ENCODE data around the gene WDR76.

WDR76 gene

GRCh38 chr15:43881245-43881644 is 54.4 kb downstream of the WDR76 start:
- no peak overlapping the region for H3K9ac ChIP-seq (ENCODE audit: low read depth, low read length)
- peaks cover 26% of the 10 kb centered on the region for H3K36me3 ChIP-seq (ENCODE audit: insufficient read depth, low read depth, low read length)
- no peak overlapping the region for H3K4me3 ChIP-seq (ENCODE audit: low read length)
- H3K27me3 ChIP-seq (ENCODE audit: insufficient read depth, low read length): no peaks in the 10 kb centered on the region
- no peaks in the 10 kb centered on the region for H3K9me3 ChIP-seq (ENCODE audit: insufficient read depth, low read depth, low read length)
- peaks cover 17% of the 10 kb centered on the region for H3K4me1 ChIP-seq (ENCODE audit: insufficient read depth, low read length)
- no peak overlapping the region for H3K27ac ChIP-seq (ENCODE audit: low read length)

- no peaks in the 10 kb centered on the region for H3K27me3 ChIP-seq (ENCODE audit: insufficient read depth, low read length)
- peaks cover 27% of the 10 kb centered on the region for H3K36me3 ChIP-seq (ENCODE audit: insufficient read depth, low read depth, low read length)
- H3K9ac ChIP-seq (ENCODE audit: low read depth, low read length): no peak overlapping the region
- no peaks in the 10 kb centered on the region for H3K9me3 ChIP-seq (ENCODE audit: insufficient read depth, low read depth, low read length)
- H3K4me3 ChIP-seq (ENCODE audit: low read length): no peak overlapping the region
- peaks cover 17% of the 10 kb centered on the region for H3K4me1 ChIP-seq (ENCODE audit: insufficient read depth, low read length)
- H3K27ac ChIP-seq (ENCODE audit: low read length): no peak overlapping the region
Observed at GRCh38 chr15:43881944-43882343, 55.1 kb downstream of the WDR76 start.

- Histone ChIP-seq H3K36me3 (ENCODE audit: insufficient read depth, low read depth, low read length) (peaks cover 14% of the 10 kb centered on the region), H3K4me1 (ENCODE audit: insufficient read depth, low read length) (peaks cover 17% of the 10 kb centered on the region), H3K9ac (ENCODE audit: low read depth, low read length) (no peak overlapping the region), H3K27ac (ENCODE audit: low read length) (no peak overlapping the region), H3K4me3 (ENCODE audit: low read length) (no peak overlapping the region), H3K9me3 (ENCODE audit: insufficient read depth, low read depth, low read length) (no peaks in the 10 kb centered on the region), H3K27me3 (ENCODE audit: insufficient read depth, low read length) (no peaks in the 10 kb centered on the region)
Observed at GRCh38 chr15:43883571-43883970, 56.8 kb downstream of the WDR76 start.

GRCh38 chr15:43886558-43886957 is 59.8 kb downstream of the WDR76 start:
- H3K4me3 ChIP-seq (ENCODE audit: low read length): no peak overlapping the region

GRCh38 chr15:43887901-43888300 is 61.1 kb downstream of the WDR76 start:
- H3K4me3 ChIP-seq (ENCODE audit: low read length): no peak overlapping the region
- H3K9ac ChIP-seq (ENCODE audit: low read depth, low read length): no peak overlapping the region
- no peaks in the 10 kb centered on the region for H3K9me3 ChIP-seq (ENCODE audit: insufficient read depth, low read depth, low read length)
- no peaks in the 10 kb centered on the region for H3K4me1 ChIP-seq (ENCODE audit: insufficient read depth, low read length)
- H3K27ac ChIP-seq (ENCODE audit: low read length): no peak overlapping the region
- H3K36me3 ChIP-seq (ENCODE audit: insufficient read depth, low read depth, low read length): peaks cover 9% of the 10 kb centered on the region
- no peaks in the 10 kb centered on the region for H3K27me3 ChIP-seq (ENCODE audit: insufficient read depth, low read length)

More at GRCh38 chr15:43886558-43886957, 59.8 kb downstream of the WDR76 start:
- no peaks in the 10 kb centered on the region for H3K9me3 ChIP-seq (ENCODE audit: insufficient read depth, low read depth, low read length)
- no peak overlapping the region for H3K27ac ChIP-seq (ENCODE audit: low read length)
- H3K4me1 ChIP-seq (ENCODE audit: insufficient read depth, low read length): peaks cover 3% of the 10 kb centered on the region
- no peak overlapping the region for H3K9ac ChIP-seq (ENCODE audit: low read depth, low read length)
- peaks cover 9% of the 10 kb centered on the region for H3K36me3 ChIP-seq (ENCODE audit: insufficient read depth, low read depth, low read length)
- H3K27me3 ChIP-seq (ENCODE audit: insufficient read depth, low read length): no peaks in the 10 kb centered on the region

- H3K9ac ChIP-seq (ENCODE audit: low read depth, low read length): no peak overlapping the region
- H3K27me3 ChIP-seq (ENCODE audit: insufficient read depth, low read length): no peaks in the 10 kb centered on the region
- H3K9me3 ChIP-seq (ENCODE audit: insufficient read depth, low read depth, low read length): no peaks in the 10 kb centered on the region
- no peak overlapping the region for H3K4me3 ChIP-seq (ENCODE audit: low read length)
- no peak overlapping the region for H3K27ac ChIP-seq (ENCODE audit: low read length)
- peaks cover 9% of the 10 kb centered on the region for H3K36me3 ChIP-seq (ENCODE audit: insufficient read depth, low read depth, low read length)
- no peaks in the 10 kb centered on the region for H3K4me1 ChIP-seq (ENCODE audit: insufficient read depth, low read length)
Observed at GRCh38 chr15:43889042-43889441, 62.2 kb downstream of the WDR76 start.

GRCh38 chr15:43893956-43894355 is 67.2 kb downstream of the WDR76 start:
- Histone ChIP-seq H3K9ac (ENCODE audit: low read depth, low read length) (no peak overlapping the region), H3K36me3 (ENCODE audit: insufficient read depth, low read depth, low read length) (0 out of 2 replicates have a peak, but pooled peaks cover 5% of the 10 kb centered on the region), H3K4me3 (ENCODE audit: low read length) (no peak overlapping the region), H3K4me1 (ENCODE audit: insufficient read depth, low read length) (no peaks in the 10 kb centered on the region), H3K27ac (ENCODE audit: low read length) (no peak overlapping the region), H3K27me3 (ENCODE audit: insufficient read depth, low read length) (no peaks in the 10 kb centered on the region), H3K9me3 (ENCODE audit: insufficient read depth, low read depth, low read length) (no peaks in the 10 kb centered on the region)

- H3K4me1 ChIP-seq (ENCODE audit: insufficient read depth, low read length): no peaks in the 10 kb centered on the region
- H3K9me3 ChIP-seq (ENCODE audit: insufficient read depth, low read depth, low read length): no peaks in the 10 kb centered on the region
- H3K9ac ChIP-seq (ENCODE audit: low read depth, low read length): no peak overlapping the region
- H3K4me3 ChIP-seq (ENCODE audit: low read length): no peak overlapping the region
- 0 out of 2 replicates have a peak, but pooled peaks cover 5% of the 10 kb centered on the region for H3K36me3 ChIP-seq (ENCODE audit: insufficient read depth, low read depth, low read length)
- H3K27ac ChIP-seq (ENCODE audit: low read length): no peak overlapping the region
- H3K27me3 ChIP-seq (ENCODE audit: insufficient read depth, low read length): no peaks in the 10 kb centered on the region
Observed at GRCh38 chr15:43895586-43895985, 68.8 kb downstream of the WDR76 start.

GRCh38 chr15:43896543-43896942 is 69.7 kb downstream of the WDR76 start:
- Histone ChIP-seq H3K27me3 (ENCODE audit: insufficient read depth, low read length) (no peaks in the 10 kb centered on the region), H3K9ac (ENCODE audit: low read depth, low read length) (no peak overlapping the region), H3K4me1 (ENCODE audit: insufficient read depth, low read length) (no peaks in the 10 kb centered on the region), H3K27ac (ENCODE audit: low read length) (no peak overlapping the region), H3K36me3 (ENCODE audit: insufficient read depth, low read depth, low read length) (0 out of 2 replicates have a peak, but pooled peaks cover 5% of the 10 kb centered on the region), H3K9me3 (ENCODE audit: insufficient read depth, low read depth, low read length) (no peaks in the 10 kb centered on the region), H3K4me3 (ENCODE audit: low read length) (no peak overlapping the region)

- Histone ChIP-seq H3K27me3 (ENCODE audit: insufficient read depth, low read length) (no peaks in the 10 kb centered on the region), H3K9me3 (ENCODE audit: insufficient read depth, low read depth, low read length) (no peaks in the 10 kb centered on the region), H3K4me1 (ENCODE audit: insufficient read depth, low read length) (peaks cover 4% of the 10 kb centered on the region; the same call in 1 of the 2 replicates), H3K27ac (ENCODE audit: low read length) (no peak overlapping the region), H3K36me3 (ENCODE audit: insufficient read depth, low read depth, low read length) (0 out of 2 replicates have a peak, but pooled peaks cover 5% of the 10 kb centered on the region), H3K4me3 (ENCODE audit: low read length) (no peak overlapping the region), H3K9ac (ENCODE audit: low read depth, low read length) (no peak overlapping the region)
Observed at GRCh38 chr15:43898891-43899290, 72.1 kb downstream of the WDR76 start.

- H3K4me1 ChIP-seq (ENCODE audit: insufficient read depth, low read length): peaks cover 4% of the 10 kb centered on the region; the same call in 1 of the 2 replicates
- no peaks in the 10 kb centered on the region for H3K9me3 ChIP-seq (ENCODE audit: insufficient read depth, low read depth, low read length)
- H3K9ac ChIP-seq (ENCODE audit: low read depth, low read length): no peak overlapping the region
- H3K36me3 ChIP-seq (ENCODE audit: insufficient read depth, low read depth, low read length): 0 out of 2 replicates have a peak, but pooled peaks cover 5% of the 10 kb centered on the region
- no peak overlapping the region for H3K27ac ChIP-seq (ENCODE audit: low read length)
- no peaks in the 10 kb centered on the region for H3K27me3 ChIP-seq (ENCODE audit: insufficient read depth, low read length)
- H3K4me3 ChIP-seq (ENCODE audit: low read length): no peak overlapping the region
Observed at GRCh38 chr15:43899928-43900327, 73.1 kb downstream of the WDR76 start.

GRCh38 chr15:43900996-43901395 is 74.2 kb downstream of the WDR76 start:
- Histone ChIP-seq H3K4me1 (ENCODE audit: insufficient read depth, low read length) (peaks cover 4% of the 10 kb centered on the region; the same call in 1 of the 2 replicates), H3K9ac (ENCODE audit: low read depth, low read length) (no peak overlapping the region), H3K27me3 (ENCODE audit: insufficient read depth, low read length) (no peaks in the 10 kb centered on the region), H3K4me3 (ENCODE audit: low read length) (no peak overlapping the region), H3K27ac (ENCODE audit: low read length) (no peak overlapping the region), H3K36me3 (ENCODE audit: insufficient read depth, low read depth, low read length) (peaks cover 10% of the 10 kb centered on the region; the same call in 1 of the 2 replicates), H3K9me3 (ENCODE audit: insufficient read depth, low read depth, low read length) (no peaks in the 10 kb centered on the region)
